Measurements from ENCODE around the gene CARD11. TPM values are rescaled to one million over a fixed set of nuclear protein-coding genes. Genes with fewer than 3 reads are reported as not detected.

Gene CARD11
- 0.26 and 0.70 TPM in 2 replicates for total RNA-seq

GRCh38 chr7:3043544-3044371 lies at the start of gene CARD11:
CARD11 (minus strand) TSS chr7:3043867; CDS start chr7:2958506, 85,361 bp downstream.

Other genes starting within 250 kb of the CARD11 start
- gene GNA12, start 199.6 kb downstream of the CARD11 start, total RNA-seq: 29.9 and 43.9 TPM in 2 replicates

Measured in pericardium fibroblast (primary cell).